ENCODE results near the gene BTNL9. TPM values are rescaled to one million over a fixed set of nuclear protein-coding genes. Genes with fewer than 3 reads are reported as not detected.
"Not testable (repeated sequence)": the region's sequence is repeated elsewhere in the genome, so short reads cannot be mapped to it uniquely, and the experiment has no call there.

Gene BTNL9
- total RNA-seq, 1 experiment from 2014 or later: 0.96 TPM

GRCh38 chr5:181014654-181015053, 25.4 kb upstream of the BTNL9 start:
- Mint-ChIP-seq H3K9me3 (peaks cover 3 to 16% of the 10 kb centered on the region in 2 experiments; a peak in 3 of 5 replicates), H3K27me3 (ENCODE audit: low read depth) (peaks cover 35% of the 10 kb centered on the region)
- not testable (repeated sequence) for H3K4me2 ChIP-seq (ENCODE audit: insufficient read depth, insufficient read length, low read length); H3T11ph ChIP-seq (ENCODE audit: low read length); H3K9me3 ChIP-seq (ENCODE audit: control insufficient read depth, low read depth, low read length); H3K4me1 Mint-ChIP-seq; H3K4ac ChIP-seq (ENCODE audit: low read depth, low read length); H3K4me1 ChIP-seq (ENCODE audit: insufficient read depth, low read length); H4K20me1 ChIP-seq (ENCODE audit: control insufficient read depth, insufficient read depth, insufficient read length); H2BK12ac ChIP-seq (ENCODE audit: insufficient read length, low read depth, low read length); H2BK120ac ChIP-seq (ENCODE audit: low read depth, low read length, poor library complexity, severe bottlenecking); H2BK5ac ChIP-seq (ENCODE audit: insufficient read length, low read length); H3K4me3 Mint-ChIP-seq; H3K56ac ChIP-seq (ENCODE audit: insufficient read length, low read depth, low read length); H2BK15ac ChIP-seq (ENCODE audit: low read depth, low read length); H3K27ac Mint-ChIP-seq; H3K14ac ChIP-seq (ENCODE audit: insufficient read depth, low read length); H4K5ac ChIP-seq (ENCODE audit: insufficient read length, low read depth, low read length); H2BK20ac ChIP-seq (ENCODE audit: low read depth, low read length, poor library complexity, severe bottlenecking); H3K23me2 ChIP-seq (ENCODE audit: insufficient read length, low read depth, low read length, poor library complexity, severe bottlenecking); H4K8ac ChIP-seq (replicated peaks; ENCODE audit: insufficient read length, low read depth, low read length); H4K91ac ChIP-seq (ENCODE audit: insufficient read length, low read depth, low read length); H2AFZ ChIP-seq (ENCODE audit: low read length); DNase-seq; H3K27ac ChIP-seq (ENCODE audit: insufficient read length, low read depth, low read length); H3K18ac ChIP-seq (ENCODE audit: insufficient read length, low read depth, low read length); H3K36me3 Mint-ChIP-seq (ENCODE audit: insufficient read depth in 1 of 3, low read depth in 3 of 3); H3K23ac ChIP-seq (ENCODE audit: insufficient read length, low read depth, low read length); H2AK5ac ChIP-seq (ENCODE audit: insufficient read length, low read length); H3K79me2 ChIP-seq (ENCODE audit: insufficient read depth, low read length); H3K27me3 ChIP-seq (ENCODE audit: insufficient read depth, low read length); H3K79me1 ChIP-seq (ENCODE audit: insufficient read depth, low read depth, low read length, poor library complexity, severe bottlenecking); H3K9ac ChIP-seq (ENCODE audit: extremely low read depth, insufficient read length, low read length)

GRCh38 chr5:181017448-181017847, 22.6 kb upstream of the BTNL9 start:
- H3K23me2 ChIP-seq (ENCODE audit: insufficient read length, low read depth, low read length, poor library complexity, severe bottlenecking); H3K4me2 ChIP-seq (ENCODE audit: insufficient read depth, insufficient read length, low read length); H3K4ac ChIP-seq (ENCODE audit: low read depth, low read length); H3K36me3 Mint-ChIP-seq (ENCODE audit: insufficient read depth in 1 of 3, low read depth in 3 of 3); DNase-seq; H3K23ac ChIP-seq (ENCODE audit: insufficient read length, low read depth, low read length); H3K9me3 ChIP-seq (ENCODE audit: control insufficient read depth, low read depth, low read length); H3K79me2 ChIP-seq (ENCODE audit: insufficient read depth, low read length); H3K27me3 ChIP-seq (ENCODE audit: insufficient read depth, low read length); H4K5ac ChIP-seq (ENCODE audit: insufficient read length, low read depth, low read length); H3K18ac ChIP-seq (ENCODE audit: insufficient read length, low read depth, low read length); H3K56ac ChIP-seq (ENCODE audit: insufficient read length, low read depth, low read length); H2AFZ ChIP-seq (ENCODE audit: low read length); H2BK20ac ChIP-seq (ENCODE audit: low read depth, low read length, poor library complexity, severe bottlenecking); H3K4me1 Mint-ChIP-seq; H3K14ac ChIP-seq (ENCODE audit: insufficient read depth, low read length); H3T11ph ChIP-seq (ENCODE audit: low read length); H3K79me1 ChIP-seq (ENCODE audit: insufficient read depth, low read depth, low read length, poor library complexity, severe bottlenecking); H2BK15ac ChIP-seq (ENCODE audit: low read depth, low read length); H3K9ac ChIP-seq (ENCODE audit: extremely low read depth, insufficient read length, low read length); H2AK5ac ChIP-seq (ENCODE audit: insufficient read length, low read length); H3K4me1 ChIP-seq (ENCODE audit: insufficient read depth, low read length); H2BK5ac ChIP-seq (ENCODE audit: insufficient read length, low read length); H3K4me3 Mint-ChIP-seq; H4K8ac ChIP-seq (replicated peaks; ENCODE audit: insufficient read length, low read depth, low read length); H4K91ac ChIP-seq (ENCODE audit: insufficient read length, low read depth, low read length); H3K27ac ChIP-seq (ENCODE audit: insufficient read length, low read depth, low read length); H2BK120ac ChIP-seq (ENCODE audit: low read depth, low read length, poor library complexity, severe bottlenecking); H3K27ac Mint-ChIP-seq; H2BK12ac ChIP-seq (ENCODE audit: insufficient read length, low read depth, low read length); H4K20me1 ChIP-seq (ENCODE audit: control insufficient read depth, insufficient read depth, insufficient read length): not testable (repeated sequence)
- peaks cover 36% of the 10 kb centered on the region for H3K27me3 Mint-ChIP-seq (ENCODE audit: low read depth)
- no CpG with 5 or more reads among the region's 3 CpGs for WGBS (ENCODE audit: extremely low coverage, insufficient read length, low lambda C conversion rate)
- H3K9me3 Mint-ChIP-seq: peaks cover 14 to 30% of the 10 kb centered on the region in 2 experiments
